Suprapubic skin (tissue), 3 donors: Measurements from ENCODE around the gene PIGL.

Experiments used
- CTCF ChIP-seq, 2 donors: fragments of 200-600 bp in 1 of 2; fragments of 450-650 bp in 1 of 2; sonication (generic) in 1 of 2; IDR thresholded peaks; one replicate each; pipeline ENCODE4 v1.5.1; 2016 to 2019; ENCODE audit warnings: antibody characterized with exemption in 2 of 2, mild to moderate bottlenecking in 1 of 2, moderate library complexity in 1 of 2
- POLR2A ChIP-seq, 2 donors: fragments of 450-650 bp; IDR thresholded peaks; one replicate each; pipeline ENCODE4 v1.6.1; 2017; ENCODE audit warnings: antibody characterized with exemption in 2 of 2, mild to moderate bottlenecking in 2 of 2, moderate library complexity in 2 of 2

- TF ChIP-seq CTCF (IDR thresholded peaks at IDR 0.05) (no peak), POLR2A (IDR thresholded peaks at IDR 0.05) (peak in 1 of 2 donors; percentile 43)
Observed at GRCh38 chr17:16217002-16217635, at the start of gene PIGL.
